Gastrocnemius medialis (tissue), 4 donors: ENCODE measurements around the gene SNX22. TPM values are rescaled to one million over a fixed set of nuclear protein-coding genes. Genes with fewer than 3 reads are reported as not detected.

Experiments
- ATAC-seq, 2 donors: fragments of 150-250 bp; one replicate each; pipeline ENCODE4 v1.9.1; 2016
- DNase-seq, 2 donors: peaks; one replicate each; pipeline ENCODE4 v3.0.0-alpha.2; 2019
- H3K27ac ChIP-seq, 4 donors: fragments of 200-600 bp; sonication (generic); 1 replicate in 1 of 4; 2 replicates in 3 of 4; pipeline ENCODE4 v1.5.1; 2016 to 2018; ENCODE audit warnings: mild to moderate bottlenecking in 2 of 4, moderate library complexity in 1 of 4
- H3K27me3 ChIP-seq, 3 donors: fragments of 200-600 bp; sonication (generic) in 2 of 3; 1 replicate in 1 of 3; 2 replicates in 2 of 3; pipeline versions ENCODE4 v1.5.1 to v1.6.0; 2016 to 2019; ENCODE audit warnings: mild to moderate bottlenecking in 1 of 3, moderate library complexity in 1 of 3
- H3K36me3 ChIP-seq, 2 donors: fragments of 200-600 bp; sonication (generic) in 1 of 2; one replicate each; pipeline ENCODE4 v1.5.1; 2017 to 2018
- H3K4me1 ChIP-seq, 2 donors: fragments of 200-600 bp; sonication (generic) in 1 of 2; one replicate each; pipeline ENCODE4 v1.5.1; 2016 to 2017; ENCODE audit warnings: mild to moderate bottlenecking in 2 of 2
- H3K4me3 ChIP-seq, 4 donors: fragments of 200-600 bp; sonication (generic) in 3 of 4; 1 replicate in 1 of 4; 2 replicates in 3 of 4; pipeline ENCODE4 v1.5.1; 2016 to 2019; ENCODE audit warnings: mild to moderate bottlenecking in 2 of 4
- H3K9me3 ChIP-seq, 3 donors: fragments of 200-600 bp; sonication (generic) in 2 of 3; 1 replicate in 1 of 3; 2 replicates in 2 of 3; pipeline ENCODE4 v1.5.1; 2016 to 2019
- POLR2A ChIP-seq, 2 donors: fragments of 450-650 bp; IDR thresholded peaks; one replicate each; pipeline ENCODE4 v1.6.1; 2017; ENCODE audit warnings: antibody characterized with exemption in 2 of 2, mild to moderate bottlenecking in 2 of 2, moderate library complexity in 2 of 2
- in situ Hi-C, 4 donors: fragments of 200-750 bp; cut with MboI; loops; one replicate each; pipeline versions ENCODE4 v1.15.0 to v1.8.0; 2017; ENCODE audit warnings: low sequenced_read_pairs in 4 of 4
- intact Hi-C: fragments of 100-400 bp; cut with DNase I; formaldehyde crosslinking; loops from one replicate; pipeline ENCODE4 v1.15.1; 2023; ENCODE audit warnings: low total_unique reads
- total RNA-seq, 4 donors: library from RNA; depleted of rRNA; stranded (reverse); fragments of >200 nt; gene quantifications; one replicate each; pipeline versions ENCODE4 v1.1.0 to v1.2.3, GENCODE V29; 2016
- TF ChIP-seq, protein P1 (sequence below), 5 experiments: fragments of 450-650 bp in 3 of 5; fragments of 200-600 bp in 2 of 5; sonication (generic) in 2 of 5; IDR thresholded peaks in 4 of 5; conservative IDR thresholded peaks in 1 of 5; 1 replicate in 4 of 5; 2 replicates in 1 of 5; pipeline ENCODE4 v1.5.1; 2016 to 2019; ENCODE audit warnings: antibody characterized with exemption in 5 of 5, mild to moderate bottlenecking in 3 of 5, moderate library complexity in 3 of 5

The SNX22 gene
- total RNA-seq, 4 donors from 2014 or later = 0.09 to 0.87 TPM; not detected in 2

DNA sequence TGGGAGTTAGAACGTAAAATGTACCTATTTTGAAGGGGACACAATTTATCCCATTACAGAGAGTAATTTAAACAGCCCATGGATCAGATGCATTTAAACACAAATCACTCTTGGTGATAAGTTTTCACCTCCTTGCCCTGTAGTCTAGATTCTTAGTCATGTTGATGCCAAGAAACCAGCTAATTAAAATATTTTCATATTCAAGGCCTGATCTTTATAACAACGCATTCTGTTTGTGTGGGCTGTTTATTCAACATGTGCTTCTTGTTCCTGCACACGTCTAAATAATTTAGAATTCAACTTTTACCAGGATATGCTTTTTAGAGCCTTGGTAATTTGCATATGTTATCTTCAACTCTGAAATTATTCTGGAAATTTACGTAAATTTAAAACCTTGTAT is 29.9 kb upstream of the SNX22 start:
- H3K4me1 ChIP-seq = no peaks in the 10 kb centered on the region
- H3K27ac ChIP-seq = no peak overlapping the region
- TF ChIP-seq, protein P1, sequence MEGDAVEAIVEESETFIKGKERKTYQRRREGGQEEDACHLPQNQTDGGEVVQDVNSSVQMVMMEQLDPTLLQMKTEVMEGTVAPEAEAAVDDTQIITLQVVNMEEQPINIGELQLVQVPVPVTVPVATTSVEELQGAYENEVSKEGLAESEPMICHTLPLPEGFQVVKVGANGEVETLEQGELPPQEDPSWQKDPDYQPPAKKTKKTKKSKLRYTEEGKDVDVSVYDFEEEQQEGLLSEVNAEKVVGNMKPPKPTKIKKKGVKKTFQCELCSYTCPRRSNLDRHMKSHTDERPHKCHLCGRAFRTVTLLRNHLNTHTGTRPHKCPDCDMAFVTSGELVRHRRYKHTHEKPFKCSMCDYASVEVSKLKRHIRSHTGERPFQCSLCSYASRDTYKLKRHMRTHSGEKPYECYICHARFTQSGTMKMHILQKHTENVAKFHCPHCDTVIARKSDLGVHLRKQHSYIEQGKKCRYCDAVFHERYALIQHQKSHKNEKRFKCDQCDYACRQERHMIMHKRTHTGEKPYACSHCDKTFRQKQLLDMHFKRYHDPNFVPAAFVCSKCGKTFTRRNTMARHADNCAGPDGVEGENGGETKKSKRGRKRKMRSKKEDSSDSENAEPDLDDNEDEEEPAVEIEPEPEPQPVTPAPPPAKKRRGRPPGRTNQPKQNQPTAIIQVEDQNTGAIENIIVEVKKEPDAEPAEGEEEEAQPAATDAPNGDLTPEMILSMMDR (IDR thresholded peaks at IDR 0.05 in 4 of 5, conservative IDR thresholded peaks at IDR 0.05 in 1 of 5) = no peak
- no peak for TF ChIP-seq POLR2A (IDR thresholded peaks at IDR 0.05)
- intact Hi-C loops = no loop called here
- in situ Hi-C loops = no loop called here
- no peak for ATAC-seq
- H3K9me3 ChIP-seq = no peaks in the 10 kb centered on the region
- no peaks in the 10 kb centered on the region for H3K27me3 ChIP-seq
- H3K4me3 ChIP-seq = no peak overlapping the region
- peaks cover 0 to 93% of the 10 kb centered on the region in 2 donors for H3K36me3 ChIP-seq
- no peak for DNase-seq

DNA sequence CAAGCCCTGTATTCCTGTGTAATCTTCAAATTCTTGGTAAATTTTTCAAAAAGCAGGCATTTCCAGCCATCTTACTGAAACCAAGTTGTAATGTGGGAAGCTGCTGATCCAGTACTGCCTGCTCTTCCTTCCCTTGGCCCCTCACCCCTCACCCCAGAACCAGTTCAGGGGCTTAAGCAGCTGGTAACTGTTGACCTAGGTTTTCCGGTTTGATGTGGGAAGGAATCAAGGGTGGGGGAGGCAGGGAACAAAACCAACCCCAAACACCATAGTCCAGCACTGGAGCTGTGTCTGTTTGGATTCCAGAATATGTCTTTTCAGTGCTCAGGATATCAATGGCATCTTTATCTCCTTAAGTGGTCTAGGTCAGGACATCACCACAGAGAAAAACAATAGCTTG is 29.1 kb upstream of the SNX22 start:
- DNase-seq = no peak
- TF ChIP-seq, protein P1 (IDR thresholded peaks at IDR 0.05 in 4 of 5, conservative IDR thresholded peaks at IDR 0.05 in 1 of 5) = no peak
- TF ChIP-seq POLR2A (IDR thresholded peaks at IDR 0.05) = no peak
- Histone ChIP-seq H3K27me3 (no peaks in the 10 kb centered on the region), H3K36me3 (peaks cover 0 to 94% of the 10 kb centered on the region in 2 donors), H3K27ac (no peak overlapping the region), H3K4me1 (peaks cover under 1 to 2% of the 10 kb centered on the region in 2 donors), H3K9me3 (no peaks in the 10 kb centered on the region), H3K4me3 (no peak overlapping the region)
- ATAC-seq = no peak
- intact Hi-C loops (no loop called here), in situ Hi-C loops (no loop called here)

DNA sequence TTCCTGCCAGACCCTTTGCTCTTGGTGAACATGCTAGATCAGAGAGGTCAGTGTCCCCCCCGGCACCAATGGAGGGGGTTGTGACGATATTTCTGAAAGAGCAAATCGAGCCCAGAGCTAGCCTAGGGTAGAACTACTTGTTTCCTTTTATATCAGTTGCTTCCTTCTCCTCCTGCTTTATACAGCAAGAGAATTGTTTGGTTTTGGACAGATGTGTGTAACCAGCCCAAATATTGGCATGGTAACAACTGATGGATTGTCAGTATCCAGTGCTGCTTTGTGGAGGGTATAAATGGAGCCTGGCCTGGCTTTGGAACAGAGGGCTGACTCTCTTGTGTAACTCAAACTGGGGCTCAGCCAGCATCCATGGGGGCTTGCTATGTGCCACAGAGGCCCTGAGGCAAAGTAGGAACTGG is 28.6 kb upstream of the SNX22 start:
- TF ChIP-seq POLR2A (IDR thresholded peaks at IDR 0.05) = no peak
- TF ChIP-seq, protein P1 (IDR thresholded peaks at IDR 0.05 in 4 of 5, conservative IDR thresholded peaks at IDR 0.05 in 1 of 5) = no peak
- H3K4me3 ChIP-seq = no peak overlapping the region
- H3K27ac ChIP-seq = no peak overlapping the region
- no peak for DNase-seq
- H3K27me3 ChIP-seq = no peaks in the 10 kb centered on the region
- H3K36me3 ChIP-seq = peaks cover 0 to 94% of the 10 kb centered on the region in 2 donors
- intact Hi-C loops = no loop called here
- H3K9me3 ChIP-seq = no peaks in the 10 kb centered on the region
- in situ Hi-C loops = no loop called here
- H3K4me1 ChIP-seq = peaks cover 5 to 7% of the 10 kb centered on the region in 2 donors
- no peak for ATAC-seq

DNA sequence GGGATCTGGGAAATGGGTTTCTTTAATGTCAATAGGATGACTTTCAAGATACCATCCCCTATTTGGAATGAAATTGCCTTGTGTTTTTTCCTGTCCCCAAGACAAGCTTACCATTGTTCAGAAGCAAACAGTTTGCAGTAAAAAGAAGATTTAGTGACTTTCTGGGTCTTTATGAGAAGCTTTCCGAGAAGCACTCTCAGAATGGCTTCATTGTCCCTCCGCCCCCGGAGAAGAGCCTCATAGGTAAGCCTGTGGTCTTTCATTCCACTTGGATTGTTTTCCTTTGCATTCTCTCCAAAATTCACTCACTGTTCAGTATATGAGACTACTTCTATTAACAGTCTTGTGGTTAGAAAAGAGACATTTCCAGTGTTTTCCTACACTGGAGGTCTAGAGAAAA is 25.6 kb upstream of the SNX22 start:
- intact Hi-C loops (loop anchor here (5.0 kb wide), 1 partner anchor 1026 kb away; no protein-coding TSS in a partner anchor), in situ Hi-C loops (no loop called here)
- Histone ChIP-seq H3K4me3 (no peak overlapping the region), H3K4me1 (peaks cover 5 to 10% of the 10 kb centered on the region in 2 donors), H3K9me3 (no peaks in the 10 kb centered on the region), H3K27me3 (no peaks in the 10 kb centered on the region), H3K27ac (no peak overlapping the region), H3K36me3 (peaks cover 8 to 92% of the 10 kb centered on the region in 2 donors)
- no peak for TF ChIP-seq POLR2A (IDR thresholded peaks at IDR 0.05)
- TF ChIP-seq, protein P1 (IDR thresholded peaks at IDR 0.05 in 4 of 5, conservative IDR thresholded peaks at IDR 0.05 in 1 of 5) = no peak
- ATAC-seq (no peak), DNase-seq (no peak)
